Measurements from ENCODE around the gene STRIT1.

Gene STRIT1

GRCh38 chr3:155293516-155293915 is at the start of gene STRIT1:
Gene STRIT1, minus strand, starts transcription at chr3:155293683.
- no peak for DNase-seq

- no peak for DNase-seq
Observed at GRCh38 chr3:155342344-155342743, 48.9 kb upstream of the STRIT1 start.

- DNase-seq = no peak
Observed at GRCh38 chr3:155339052-155339451, 45.6 kb upstream of the STRIT1 start.

- DNase-seq = no peak
Observed at GRCh38 chr3:155335724-155336354, 42.4 kb upstream of the STRIT1 start.

GRCh38 chr3:155334914-155335723 is 41.6 kb upstream of the STRIT1 start:
- DNase-seq = no peak

GRCh38 chr3:155334215-155334913 is 40.9 kb upstream of the STRIT1 start:
- no peak for DNase-seq

GRCh38 chr3:155332716-155333115 is 39.2 kb upstream of the STRIT1 start:
- DNase-seq = no peak

GRCh38 chr3:155331078-155331477 is 37.6 kb upstream of the STRIT1 start:
- DNase-seq = no peak

GRCh38 chr3:155330370-155330769 is 36.9 kb upstream of the STRIT1 start:
- DNase-seq = no peak

- DNase-seq = no peak
Observed at GRCh38 chr3:155329513-155330048, 36.1 kb upstream of the STRIT1 start.

- DNase-seq = no peak
Observed at GRCh38 chr3:155327871-155328270, 34.4 kb upstream of the STRIT1 start.

- DNase-seq = no peak
Observed at GRCh38 chr3:155327430-155327829, 33.9 kb upstream of the STRIT1 start.

GRCh38 chr3:155326901-155327300 is 33.4 kb upstream of the STRIT1 start:
- no peak for DNase-seq

GRCh38 chr3:155326244-155326643 is 32.8 kb upstream of the STRIT1 start:
- no peak for DNase-seq

GRCh38 chr3:155325263-155325835 is 31.9 kb upstream of the STRIT1 start:
- DNase-seq = no peak

GRCh38 chr3:155323063-155323666 is 29.7 kb upstream of the STRIT1 start:
- peak; percentile 73 for DNase-seq

- no peak for DNase-seq
Observed at GRCh38 chr3:155321418-155321817, 27.9 kb upstream of the STRIT1 start.

GRCh38 chr3:155320934-155321333 is 27.5 kb upstream of the STRIT1 start:
- DNase-seq = no peak

GRCh38 chr3:155318740-155319139 is 25.3 kb upstream of the STRIT1 start:
- no peak for DNase-seq

- peak; percentile 59 for DNase-seq
Observed at GRCh38 chr3:155317211-155317610, 23.7 kb upstream of the STRIT1 start.

GRCh38 chr3:155316426-155316825 is 22.9 kb upstream of the STRIT1 start:
- DNase-seq = no peak

GRCh38 chr3:155313916-155314315 is 20.4 kb upstream of the STRIT1 start:
- DNase-seq = no peak

GRCh38 chr3:155313300-155313699 is 19.8 kb upstream of the STRIT1 start:
- DNase-seq = no peak

Measured in HCEC 1CT (cell line).